ENCODE measurements around the gene SLC7A10.
"Not testable (repeated sequence)": the region's sequence is repeated elsewhere in the genome, so short reads cannot be mapped to it uniquely, and the experiment has no call there.

The SLC7A10 gene

DNA sequence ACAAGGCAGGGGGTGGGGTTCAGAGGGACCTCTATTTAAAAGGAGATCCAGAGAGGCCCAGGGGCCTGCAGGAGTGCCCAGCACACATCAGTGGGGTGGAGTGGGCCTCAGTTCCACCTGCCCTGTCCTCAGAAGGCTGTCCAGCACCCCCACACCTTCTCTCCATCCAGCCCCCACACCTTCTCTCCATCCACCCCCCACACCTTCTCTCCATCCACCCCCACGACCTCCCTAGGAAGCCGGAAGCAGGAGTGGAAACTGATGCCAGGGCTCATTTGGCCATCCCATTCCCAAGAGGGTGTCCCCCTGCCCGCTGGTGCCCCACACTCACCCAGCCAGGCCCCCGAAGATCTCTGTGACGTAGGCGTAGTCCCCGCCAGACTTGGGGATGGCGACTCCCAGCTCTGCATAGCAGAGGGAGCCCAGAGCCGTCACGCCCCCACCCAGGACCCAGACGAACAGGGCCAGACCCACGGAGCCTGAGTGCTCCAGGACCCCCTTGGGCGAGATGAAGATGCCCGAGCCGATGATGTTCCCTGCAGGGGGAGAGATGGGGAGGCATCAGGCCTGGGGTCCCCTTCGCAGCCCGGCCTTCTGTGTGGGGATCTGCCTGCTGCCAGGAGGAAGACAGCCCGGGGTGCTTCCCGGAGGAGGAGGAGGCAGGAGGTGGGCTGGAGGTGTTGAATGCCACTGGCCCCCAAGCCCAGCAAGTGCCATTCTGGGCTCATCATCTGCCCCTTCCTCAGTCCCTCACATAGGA, 10.0 kb downstream of the SLC7A10 start:
- no peak for DNase-seq (ENCODE audit: low read depth)

DNA sequence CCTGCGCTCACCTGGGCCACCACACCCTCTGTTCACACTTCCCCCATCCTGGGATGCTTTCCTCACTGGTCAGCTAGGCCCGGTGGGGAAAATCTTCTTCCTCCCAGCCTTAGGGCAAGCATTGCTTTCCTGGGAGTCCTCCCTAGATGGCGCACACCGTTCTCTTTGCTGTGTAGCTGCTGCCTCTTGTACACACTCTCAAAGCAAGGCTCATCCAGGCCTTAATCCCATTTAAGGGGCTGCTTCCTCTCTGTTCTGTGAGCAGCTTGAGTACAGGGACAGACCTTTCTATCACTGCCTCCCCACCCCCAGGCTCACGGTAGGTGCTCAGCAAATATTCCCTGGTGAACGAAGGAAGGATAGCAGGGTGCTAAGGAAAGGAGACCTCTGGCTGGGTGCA, 11.1 kb downstream of the SLC7A10 start:
- DNase-seq (ENCODE audit: low read depth) = no peak

DNA sequence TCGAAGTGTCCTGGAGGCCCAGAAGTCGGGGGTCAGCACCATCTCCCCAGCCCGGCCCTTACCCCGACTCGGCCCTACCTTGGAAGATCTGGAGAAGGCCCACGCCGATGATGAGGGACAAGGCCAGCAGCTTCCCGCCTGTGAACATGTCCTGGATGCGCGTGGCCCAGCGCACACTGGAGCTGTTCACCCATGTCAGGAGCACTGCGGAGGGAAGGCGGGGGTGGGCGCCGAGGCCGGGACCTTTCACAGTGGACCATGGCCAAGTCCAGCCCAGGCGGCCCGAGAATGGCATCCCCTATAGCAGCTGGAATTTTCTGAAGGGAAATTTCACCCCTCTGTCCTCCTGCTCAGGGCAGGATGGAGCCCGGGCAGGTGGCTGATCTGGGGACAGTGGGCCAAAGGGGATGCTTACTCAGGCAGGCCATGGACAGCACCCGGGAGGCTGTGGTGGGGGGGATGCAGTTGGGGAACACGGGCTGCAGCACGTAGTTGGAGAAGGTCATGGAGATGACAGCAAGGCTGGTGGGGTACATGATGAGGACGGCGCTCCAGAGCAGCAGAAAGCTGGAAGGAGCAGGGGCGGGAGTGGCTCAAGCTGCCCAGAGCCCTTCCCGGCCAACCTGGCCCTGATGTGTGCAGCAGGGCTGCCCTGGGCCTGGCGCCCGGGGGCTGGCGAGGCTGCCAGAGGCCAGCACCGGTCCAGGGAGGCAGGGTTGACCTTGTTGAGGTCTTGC, 13.0 kb downstream of the SLC7A10 start:
- no peak for DNase-seq (ENCODE audit: low read depth)

DNA sequence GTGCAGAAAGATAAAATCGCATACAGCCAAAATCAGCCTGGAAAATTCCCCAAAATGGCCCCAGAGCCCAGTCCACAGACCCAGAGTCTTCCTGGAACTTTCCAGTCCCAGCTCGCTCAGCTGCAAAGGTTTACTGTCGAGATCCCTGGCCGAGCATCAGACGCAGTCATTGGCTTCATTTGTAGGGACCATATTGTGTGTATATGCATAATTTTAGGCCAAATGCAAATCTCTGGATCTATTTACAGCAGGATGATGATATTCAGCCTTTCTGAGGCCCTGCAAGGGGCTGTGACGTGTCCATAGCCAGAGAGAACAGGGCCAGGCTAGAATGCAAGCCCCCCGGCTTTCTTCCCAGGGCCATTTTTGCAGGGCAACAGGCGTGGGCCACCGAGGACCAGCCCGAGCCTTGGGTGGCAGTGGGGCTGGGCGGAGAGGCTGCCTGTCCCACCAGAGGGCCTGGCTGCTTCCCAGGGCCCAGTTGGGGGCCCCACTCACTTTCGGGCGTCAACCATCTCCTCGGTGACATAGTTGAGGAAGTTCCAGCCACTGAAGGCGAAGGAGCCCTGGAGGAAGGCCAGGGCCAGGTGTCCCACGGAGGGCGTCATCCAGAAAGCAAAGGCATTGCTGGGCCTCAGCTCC, 13.7 kb downstream of the SLC7A10 start:
- DNase-seq (ENCODE audit: low read depth) = no peak

DNA sequence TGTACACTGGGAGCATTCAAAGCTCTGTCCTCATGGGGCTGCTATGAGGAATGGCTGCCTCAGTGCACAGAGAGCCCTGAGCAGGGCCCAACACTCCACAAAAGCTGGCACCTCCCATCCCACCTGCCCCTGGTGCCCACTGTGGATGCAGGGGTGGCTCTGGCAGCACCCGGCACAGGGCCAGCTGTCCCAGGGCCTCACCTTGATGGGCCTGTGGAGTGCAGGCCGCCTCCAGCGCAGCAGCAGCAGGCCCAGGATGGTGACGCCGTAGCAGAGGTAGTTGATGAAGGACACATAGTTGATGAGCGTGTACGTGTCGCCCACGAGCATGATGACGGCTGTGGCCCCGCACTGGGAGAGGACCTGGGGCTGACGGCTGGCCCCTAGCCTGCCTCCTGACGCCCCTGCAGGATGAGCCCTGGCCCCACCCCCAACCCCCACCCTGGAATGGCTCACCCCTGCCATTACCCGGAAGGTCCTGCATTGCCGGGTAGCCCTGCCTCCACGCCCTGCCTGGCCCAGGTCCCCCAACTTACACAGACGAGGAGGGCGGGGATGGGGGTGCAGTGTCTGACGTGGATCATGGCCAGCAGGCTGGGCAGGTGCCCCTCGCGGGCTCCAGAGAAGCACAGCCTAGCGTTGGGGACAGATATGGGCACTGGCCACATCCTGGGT, 15.2 kb downstream of the SLC7A10 start:
- DNase-seq (ENCODE audit: low read depth) = no peak

DNA sequence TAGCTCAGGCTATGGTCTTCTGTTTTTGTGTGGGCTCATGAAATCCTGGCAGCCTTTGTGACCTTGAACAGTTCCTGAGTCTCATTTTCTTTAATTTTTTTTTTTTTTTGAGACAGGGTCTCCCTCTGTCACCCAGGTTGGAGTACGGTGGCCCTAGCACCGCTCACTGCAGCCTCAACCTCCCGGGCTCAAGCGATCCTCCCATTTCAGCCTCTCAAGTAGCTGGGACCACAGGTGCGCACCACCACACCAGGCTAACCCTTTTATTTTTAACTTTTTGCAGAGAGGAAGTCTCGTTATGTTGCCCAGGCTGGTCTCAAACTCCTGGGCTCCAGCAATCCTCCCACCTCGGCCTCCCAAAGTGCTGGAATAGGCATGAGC, 15.8 kb downstream of the SLC7A10 start:
- DNase-seq (ENCODE audit: low read depth) = not testable (repeated sequence)

DNA sequence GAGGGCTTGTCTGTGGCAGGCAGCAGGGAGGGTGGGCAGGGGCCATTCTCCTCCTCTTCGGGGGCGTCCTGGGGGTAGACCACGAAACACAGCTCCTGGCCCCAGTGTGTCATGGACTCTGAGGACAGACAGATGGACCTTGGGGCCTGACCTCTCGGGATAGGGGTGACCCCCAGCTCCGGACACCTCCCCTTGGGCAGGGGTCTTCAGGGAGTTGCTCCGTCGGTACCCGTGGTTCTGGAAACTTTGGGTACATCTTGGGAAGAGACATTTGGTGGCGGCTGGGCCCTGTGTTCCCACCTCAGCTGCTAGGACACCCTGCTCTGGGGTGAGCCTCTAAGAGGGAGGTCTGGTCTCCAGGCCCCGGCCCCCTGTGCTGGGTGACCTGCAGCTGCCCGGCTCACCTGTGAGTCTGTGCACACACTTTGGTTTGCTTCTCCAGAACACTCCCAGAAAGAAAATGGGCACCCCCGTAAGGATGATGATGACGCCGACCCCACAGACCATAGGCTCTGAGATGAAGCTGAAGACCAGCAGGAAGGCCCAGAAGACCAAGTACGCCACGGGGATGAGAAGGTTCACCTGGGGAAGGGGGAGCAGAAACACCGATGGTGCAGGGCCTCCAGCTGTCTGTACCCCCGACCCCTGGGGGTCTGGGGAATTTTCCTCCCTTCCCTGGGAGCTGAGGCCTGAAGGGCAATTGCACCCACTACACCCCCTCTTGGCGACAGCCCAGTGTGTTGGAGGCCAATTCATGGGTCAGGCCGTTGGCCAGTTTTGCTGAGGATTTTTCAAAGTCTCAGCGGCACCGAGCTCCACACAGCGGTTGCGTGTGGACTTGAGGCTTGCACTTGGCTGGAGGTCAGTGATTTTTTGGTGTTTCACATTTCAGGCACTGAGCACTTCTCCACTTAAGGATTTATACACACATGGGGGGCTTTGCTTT, 16.5 kb downstream of the SLC7A10 start:
- DNase-seq (ENCODE audit: low read depth) = no peak

DNA sequence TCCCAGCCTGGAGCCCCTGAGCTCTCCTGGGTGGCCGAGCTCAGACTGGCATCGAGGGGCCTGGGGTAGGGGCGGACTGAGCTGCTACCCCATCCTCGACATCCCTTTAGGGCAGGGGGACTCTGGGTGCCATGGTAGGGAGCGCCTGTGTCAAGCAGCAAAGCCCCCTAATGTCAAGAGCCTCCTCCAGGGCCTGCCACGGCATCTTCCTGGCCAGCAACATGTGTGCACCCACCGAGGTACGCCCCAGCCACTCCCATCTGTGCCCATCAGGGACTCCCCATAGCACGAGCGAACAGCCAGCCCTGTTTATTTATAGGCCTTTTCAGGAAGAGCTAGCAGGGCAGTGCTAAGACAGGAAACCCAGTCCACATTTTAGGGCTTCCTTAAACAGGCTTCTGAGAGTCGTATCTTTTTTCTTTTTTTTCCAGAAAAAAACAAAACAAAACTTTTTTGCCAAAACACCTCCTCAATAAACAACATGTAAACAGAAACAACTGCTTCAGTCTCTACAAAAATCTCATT, 17.2 kb downstream of the SLC7A10 start:
- no peak for DNase-seq (ENCODE audit: low read depth)

DNA sequence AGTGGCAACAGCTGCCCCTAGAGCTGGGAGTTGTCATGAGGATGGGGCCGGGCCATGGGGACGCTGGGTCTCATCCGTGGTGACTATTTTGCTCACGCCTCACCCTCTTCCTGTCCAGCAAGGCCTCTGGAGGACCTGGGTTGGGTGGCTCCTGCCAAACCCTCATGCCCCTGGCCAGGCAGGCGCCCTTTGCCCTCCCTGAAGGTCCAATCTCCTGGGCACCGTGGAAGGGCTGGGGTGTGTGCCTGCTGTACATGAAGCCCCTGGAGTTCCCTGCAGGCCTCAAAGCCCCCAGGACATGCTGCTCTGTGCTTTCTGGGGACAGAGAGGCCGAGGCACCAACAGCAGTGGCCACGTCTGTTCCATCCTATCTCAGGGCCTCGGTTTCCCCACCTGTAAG, 17.7 kb downstream of the SLC7A10 start:
- no peak for DNase-seq (ENCODE audit: low read depth)

DNA sequence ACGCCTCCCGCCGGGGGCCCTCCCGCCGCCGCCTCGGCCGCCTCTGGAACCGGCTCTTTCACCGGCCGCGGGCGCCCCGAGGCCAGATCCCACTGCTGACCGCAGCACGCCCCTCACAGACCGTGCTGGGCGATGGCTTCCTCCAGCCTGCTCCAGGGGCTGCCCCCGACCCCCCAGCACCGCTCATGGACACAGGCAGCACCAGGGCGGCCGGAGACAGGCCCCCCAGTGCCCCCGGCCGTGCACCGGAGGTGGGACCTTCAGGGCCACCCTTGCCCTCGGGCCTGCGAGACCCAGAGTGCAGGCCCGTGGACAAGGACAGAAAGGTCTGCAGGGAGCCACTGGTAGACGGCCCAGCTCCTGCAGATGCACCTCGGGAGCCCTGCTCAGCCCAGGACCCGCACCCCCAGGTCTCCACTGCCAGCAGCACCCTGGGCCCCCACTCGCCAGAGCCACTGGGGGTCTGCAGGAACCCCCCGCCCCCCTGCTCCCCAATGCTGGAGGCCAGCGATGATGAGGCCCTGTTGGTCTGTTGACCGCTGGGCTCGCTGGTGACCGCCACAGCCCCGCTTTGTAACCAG, 18.5 kb downstream of the SLC7A10 start:
- DNase-seq (ENCODE audit: low read depth) = no peak

DNA sequence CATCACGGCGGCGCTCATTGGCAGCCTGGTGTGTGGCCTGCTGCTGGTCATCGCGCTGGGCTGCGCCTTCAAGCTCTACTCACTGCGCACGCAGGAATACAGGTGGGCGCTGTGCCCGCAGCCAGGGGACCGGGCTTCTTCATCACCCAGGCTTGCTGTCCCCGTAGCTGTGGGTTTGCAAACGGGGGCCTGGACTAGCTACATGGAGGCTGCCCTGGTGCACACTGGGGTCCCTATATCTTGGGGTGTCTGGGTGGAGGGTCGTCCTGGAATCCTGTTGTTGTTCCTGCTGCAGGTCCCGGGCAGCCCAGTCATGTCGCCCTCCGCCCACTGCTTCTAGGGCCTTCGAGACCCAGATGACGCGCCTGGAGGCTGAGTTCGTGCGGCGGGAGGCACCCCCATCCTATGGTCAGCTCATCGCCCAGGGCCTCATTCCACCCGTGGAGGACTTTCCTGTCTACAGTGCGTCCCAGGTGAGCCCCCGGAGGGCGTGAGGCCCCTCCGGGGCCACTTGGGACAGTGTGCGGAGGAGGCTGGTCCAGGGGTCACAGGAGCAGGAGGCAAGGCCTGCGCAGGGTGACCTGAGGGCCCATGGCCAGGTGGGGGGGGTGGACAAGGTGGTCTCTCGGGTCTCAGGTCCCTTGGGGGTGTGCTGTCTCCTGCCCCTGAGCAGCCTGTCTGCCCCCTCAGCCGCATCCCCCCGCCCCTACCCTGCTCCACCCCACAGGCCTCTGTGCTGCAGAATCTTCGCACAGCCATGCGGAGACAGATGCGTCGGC, 19.2 kb downstream of the SLC7A10 start:
- no peak for DNase-seq (ENCODE audit: low read depth)

DNA sequence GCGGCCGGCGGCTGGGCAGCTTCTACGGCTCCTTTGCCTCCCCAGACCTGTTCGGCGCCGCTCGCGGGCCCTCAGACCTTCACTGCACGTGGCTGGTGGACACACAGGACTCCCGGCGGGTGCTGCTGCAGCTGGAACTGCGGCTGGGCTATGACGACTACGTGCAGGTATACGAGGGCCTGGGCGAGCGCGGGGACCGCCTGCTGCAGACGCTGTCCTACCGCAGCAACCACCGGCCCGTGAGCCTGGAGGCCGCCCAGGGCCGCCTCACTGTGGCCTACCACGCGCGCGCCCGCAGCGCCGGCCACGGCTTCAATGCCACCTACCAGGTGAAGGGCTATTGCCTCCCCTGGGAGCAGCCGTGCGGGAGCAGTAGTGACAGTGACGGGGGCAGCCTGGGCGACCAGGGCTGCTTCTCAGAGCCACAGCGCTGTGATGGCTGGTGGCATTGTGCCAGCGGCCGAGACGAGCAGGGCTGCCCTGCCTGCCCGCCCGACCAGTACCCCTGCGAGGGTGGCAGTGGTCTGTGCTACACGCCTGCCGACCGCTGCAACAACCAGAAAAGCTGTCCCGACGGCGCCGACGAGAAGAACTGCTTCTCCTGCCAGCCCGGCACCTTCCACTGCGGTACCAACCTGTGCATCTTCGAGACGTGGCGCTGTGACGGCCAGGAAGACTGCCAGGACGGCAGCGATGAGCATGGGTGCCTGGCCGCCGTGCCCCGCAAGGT, 20.0 kb downstream of the SLC7A10 start:
- no peak for DNase-seq (ENCODE audit: low read depth)

DNA sequence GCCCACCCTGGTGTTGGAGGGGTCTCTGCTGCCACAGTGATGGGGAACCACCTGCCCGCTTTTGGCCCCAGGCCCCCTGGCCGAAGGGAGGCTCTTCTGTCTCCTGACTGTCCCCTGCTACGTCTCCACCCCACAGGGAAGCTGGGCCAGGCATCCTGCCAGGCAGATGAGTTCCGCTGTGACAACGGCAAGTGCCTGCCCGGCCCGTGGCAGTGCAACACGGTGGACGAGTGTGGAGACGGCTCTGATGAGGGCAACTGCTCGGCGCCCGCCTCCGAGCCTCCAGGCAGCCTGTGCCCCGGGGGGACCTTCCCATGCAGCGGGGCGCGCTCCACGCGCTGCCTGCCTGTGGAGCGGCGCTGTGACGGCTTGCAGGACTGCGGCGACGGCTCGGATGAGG, 20.5 kb downstream of the SLC7A10 start:
- no peak for DNase-seq (ENCODE audit: low read depth)

DNA sequence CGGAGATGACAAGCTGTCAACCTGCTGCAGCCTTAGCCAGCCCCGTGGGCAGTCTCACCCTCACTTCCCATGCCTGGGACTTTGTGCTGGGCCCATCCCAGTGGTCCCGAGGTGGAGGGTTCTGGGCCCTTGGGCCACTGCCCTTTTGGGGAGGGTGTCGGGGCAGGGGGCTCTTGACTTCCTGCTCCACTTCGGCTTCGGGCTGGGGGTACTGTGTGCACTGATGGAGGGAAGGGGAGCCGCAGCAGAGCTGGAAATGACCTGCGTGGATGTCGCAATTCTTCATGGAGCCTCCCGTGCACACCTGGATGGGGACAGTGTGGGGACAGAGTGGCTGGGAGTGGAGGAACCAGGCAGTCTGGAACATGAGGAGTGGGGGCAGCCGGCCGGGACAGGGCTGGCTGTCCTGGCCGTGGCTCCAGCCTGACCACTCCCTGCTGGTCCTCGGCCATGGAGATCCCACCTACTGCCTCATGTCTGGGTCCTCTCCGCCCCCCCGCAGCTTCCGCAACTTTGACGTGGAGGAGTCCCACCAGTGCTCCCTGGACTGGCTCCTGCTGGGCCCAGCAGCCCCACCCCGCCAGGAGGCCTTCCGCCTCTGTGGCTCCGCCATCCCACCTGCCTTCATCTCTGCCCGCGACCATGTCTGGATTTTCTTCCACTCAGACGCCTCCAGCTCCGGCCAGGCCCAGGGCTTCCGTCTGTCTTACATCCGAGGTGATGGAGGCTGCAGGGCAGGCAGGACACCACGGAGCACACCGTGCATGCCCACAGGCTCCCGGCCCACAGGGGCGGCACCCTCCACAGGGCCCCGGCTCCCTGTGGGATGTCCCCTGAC, 21.3 kb downstream of the SLC7A10 start:
- no peak for DNase-seq (ENCODE audit: low read depth)

DNA sequence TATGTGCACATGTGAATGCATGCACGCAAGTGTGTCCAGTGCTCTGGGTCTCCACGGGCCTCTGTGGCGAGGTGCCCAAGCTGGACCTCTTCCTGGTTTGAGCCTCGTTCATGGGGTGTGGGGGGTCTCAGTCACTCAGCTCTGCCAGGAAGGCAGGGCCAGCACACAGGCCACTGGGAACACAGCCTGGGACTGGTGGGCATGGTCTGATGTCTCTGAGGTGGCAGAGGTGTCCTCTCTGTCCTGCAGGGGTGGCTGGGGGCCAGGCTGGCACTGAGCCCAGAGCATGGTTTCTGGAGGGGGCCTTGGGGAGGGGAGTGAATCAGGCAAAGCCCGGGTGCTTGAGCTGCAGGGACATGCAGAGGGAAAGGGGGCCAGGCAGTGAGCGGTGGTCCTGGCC, 22.1 kb downstream of the SLC7A10 start:
- no peak for DNase-seq (ENCODE audit: low read depth)

DNA sequence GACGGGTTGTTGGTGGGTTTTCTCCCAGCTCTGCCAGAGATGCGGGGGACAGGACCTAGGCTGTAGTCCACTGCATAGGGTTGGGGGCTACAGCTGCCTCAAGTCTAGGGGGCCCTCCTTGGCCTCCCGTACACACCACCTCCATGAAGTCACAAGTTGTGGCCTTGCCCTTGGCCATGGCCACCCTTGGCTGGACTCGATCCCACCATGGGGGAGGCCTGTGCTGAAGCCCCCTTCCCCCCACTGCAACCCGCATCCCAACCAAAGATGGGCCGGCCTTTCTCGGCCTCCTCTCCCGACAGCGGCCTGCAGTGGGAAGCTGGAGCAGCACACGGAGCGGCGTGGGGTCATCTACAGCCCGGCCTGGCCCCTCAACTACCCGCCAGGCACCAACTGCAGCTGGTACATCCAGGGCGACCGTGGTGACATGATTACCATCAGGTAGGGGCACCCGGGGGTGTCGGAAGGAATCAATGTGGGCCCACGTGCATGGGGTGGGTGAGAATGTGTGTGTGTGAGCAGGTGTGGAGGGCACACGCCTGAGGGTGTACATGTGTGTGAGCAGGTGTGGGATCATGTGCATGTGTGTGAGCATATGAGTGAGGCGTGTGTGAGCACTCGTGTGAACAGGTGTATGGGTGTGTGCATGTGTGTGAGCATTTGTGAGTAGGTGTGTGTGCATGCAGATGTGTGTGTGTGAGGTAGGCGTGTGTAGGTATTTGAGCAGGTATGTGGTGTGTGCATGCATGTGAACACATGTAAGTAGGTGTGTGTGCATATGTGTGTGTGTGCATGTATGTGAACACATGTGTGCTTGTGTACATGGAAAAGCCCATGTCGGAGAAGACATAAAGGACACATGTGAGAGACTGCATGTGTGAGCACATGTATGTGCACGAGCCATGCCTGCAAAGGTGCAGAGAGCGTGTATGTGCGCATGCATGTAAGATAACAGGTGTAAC, 22.8 kb downstream of the SLC7A10 start:
- no peak for DNase-seq (ENCODE audit: low read depth)

DNA sequence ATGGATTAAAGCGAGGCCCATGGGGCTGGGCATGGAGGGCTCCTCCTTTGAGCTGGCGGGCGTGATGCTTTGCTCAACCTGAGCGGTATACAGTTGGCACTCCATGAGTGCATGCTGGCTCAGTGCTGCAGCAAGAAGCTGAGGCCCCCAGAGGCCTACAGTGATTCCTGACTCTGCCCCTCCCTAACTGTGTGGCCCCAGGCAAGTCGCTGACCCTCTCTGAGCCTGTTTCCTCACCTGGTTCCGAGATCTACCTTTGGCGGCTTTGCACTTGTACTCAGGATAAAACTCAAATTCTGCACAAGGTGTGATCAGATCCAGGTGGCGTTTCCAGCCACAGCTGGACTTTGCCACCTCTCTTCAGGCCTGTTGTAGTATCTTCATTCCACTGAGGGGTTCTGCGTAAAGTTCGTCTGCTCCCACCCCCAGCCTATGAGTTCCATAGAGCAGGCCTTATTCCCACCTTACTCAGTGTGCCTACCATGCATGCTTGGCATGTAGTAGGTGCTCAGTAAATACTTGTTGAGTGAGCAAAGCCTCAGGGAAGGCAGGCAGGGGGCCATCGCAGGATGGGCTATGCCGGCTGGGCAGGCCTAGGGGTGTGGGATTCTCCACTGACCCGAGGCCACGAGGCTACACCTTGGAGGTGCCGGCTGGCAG, 23.6 kb downstream of the SLC7A10 start:
- DNase-seq (ENCODE audit: low read depth) = no peak
